Body of pancreas (tissue), 4 donors: ENCODE data around the gene CAMSAP1. TPM values are rescaled to one million over a fixed set of nuclear protein-coding genes. Genes with fewer than 3 reads are reported as not detected.

Experiments used
- ATAC-seq: fragments of 150-250 bp; one replicate; pipeline ENCODE4 v1.9.1; 2016
- DNase-seq, 4 donors: peaks; one replicate each; pipeline ENCODE4 v3.0.0-alpha.2; 2019
- H3K27ac ChIP-seq, 4 donors: fragments of 200-600 bp; sonication (generic); 1 replicate in 3 of 4; 2 replicates in 1 of 4; pipeline versions ENCODE4 v1.5.1 to v1.6.1; 2016 to 2019; ENCODE audit warnings: mild to moderate bottlenecking in 1 of 4, mixed read lengths in 1 of 4, moderate library complexity in 1 of 4
- H3K27me3 ChIP-seq, 2 donors: fragments of 200-600 bp; sonication (generic); one replicate each; pipeline ENCODE4 v1.6.0; 2016; ENCODE audit warnings: mild to moderate bottlenecking in 1 of 2
- H3K36me3 ChIP-seq, 2 donors: fragments of 200-600 bp; sonication (generic); replicated peaks in 1 of 2; 2 replicates each; pipeline ENCODE4 v1.5.1; 2016; ENCODE audit warnings: low read depth in 2 of 2; ENCODE audit not compliant: insufficient read depth in 1 of 2
- H3K4me1 ChIP-seq: fragments of 200-600 bp; sonication (generic); one replicate; pipeline ENCODE4 v1.6.0; 2016
- H3K4me3 ChIP-seq, 2 donors: fragments of 200-600 bp; sonication (generic); 1 replicate in 1 of 2; 2 replicates in 1 of 2; pipeline ENCODE4 v1.5.1; 2016 to 2019
- H3K9me3 ChIP-seq, 3 donors: fragments of 200-600 bp; sonication (generic); 1 replicate in 2 of 3; 2 replicates in 1 of 3; pipeline ENCODE4 v1.5.1; 2016
- POLR2A ChIP-seq, 3 donors: fragments of 450-650 bp; IDR thresholded peaks; one replicate each; pipeline ENCODE4 v1.6.1; 2016; ENCODE audit warnings: antibody characterized with exemption in 3 of 3, mild to moderate bottlenecking in 2 of 3
- WGBS, 2 donors: methylation state at CpG; one replicate each; pipeline ENCODE4 v1.1.5; 2017; 5-methylcytosine and 5-hydroxymethylcytosine counted together
- intact Hi-C: fragments of 100-400 bp; cut with DNase I; formaldehyde crosslinking; loops from one replicate; pipeline ENCODE4 v1.15.1; 2023
- total RNA-seq, 2 donors: library from RNA; depleted of rRNA; stranded (reverse); fragments of >200 nt; gene quantifications; one replicate each; pipeline ENCODE4 v1.1.0, GENCODE V29; 2016
- TF ChIP-seq, protein P1 (sequence below), 7 experiments: fragments of 450-650 bp in 4 of 7; fragments of 200-600 bp in 3 of 7; sonication (generic) in 3 of 7; IDR thresholded peaks; one replicate each; pipeline ENCODE4 v1.5.1; 2016 to 2019; ENCODE audit warnings: antibody characterized with exemption in 7 of 7

The CAMSAP1 gene
- total RNA-seq, 2 donors from 2014 or later: 14.8 to 30.3 TPM

GRCh38 chr9:135774239-135774747 is 133.1 kb downstream of the CAMSAP1 start:
- H3K27ac ChIP-seq: no peak overlapping the region
- no peak overlapping the region for H3K4me3 ChIP-seq
- 68 to 73% methylated on average over 15 of the region's 15 CpGs for WGBS, 2 donors
- H3K27me3 ChIP-seq: no peaks in the 10 kb centered on the region
- H3K36me3 ChIP-seq: no peaks in the 10 kb centered on the region
- H3K9me3 ChIP-seq: no peaks in the 10 kb centered on the region
- TF ChIP-seq POLR2A (IDR thresholded peaks at IDR 0.05): no peak
- TF ChIP-seq, protein P1, sequence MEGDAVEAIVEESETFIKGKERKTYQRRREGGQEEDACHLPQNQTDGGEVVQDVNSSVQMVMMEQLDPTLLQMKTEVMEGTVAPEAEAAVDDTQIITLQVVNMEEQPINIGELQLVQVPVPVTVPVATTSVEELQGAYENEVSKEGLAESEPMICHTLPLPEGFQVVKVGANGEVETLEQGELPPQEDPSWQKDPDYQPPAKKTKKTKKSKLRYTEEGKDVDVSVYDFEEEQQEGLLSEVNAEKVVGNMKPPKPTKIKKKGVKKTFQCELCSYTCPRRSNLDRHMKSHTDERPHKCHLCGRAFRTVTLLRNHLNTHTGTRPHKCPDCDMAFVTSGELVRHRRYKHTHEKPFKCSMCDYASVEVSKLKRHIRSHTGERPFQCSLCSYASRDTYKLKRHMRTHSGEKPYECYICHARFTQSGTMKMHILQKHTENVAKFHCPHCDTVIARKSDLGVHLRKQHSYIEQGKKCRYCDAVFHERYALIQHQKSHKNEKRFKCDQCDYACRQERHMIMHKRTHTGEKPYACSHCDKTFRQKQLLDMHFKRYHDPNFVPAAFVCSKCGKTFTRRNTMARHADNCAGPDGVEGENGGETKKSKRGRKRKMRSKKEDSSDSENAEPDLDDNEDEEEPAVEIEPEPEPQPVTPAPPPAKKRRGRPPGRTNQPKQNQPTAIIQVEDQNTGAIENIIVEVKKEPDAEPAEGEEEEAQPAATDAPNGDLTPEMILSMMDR (IDR thresholded peaks at IDR 0.05): no peak
- DNase-seq (no peak), ATAC-seq (no peak)
- no peaks in the 10 kb centered on the region for H3K4me1 ChIP-seq
- intact Hi-C loops: no loop called here

DNA sequence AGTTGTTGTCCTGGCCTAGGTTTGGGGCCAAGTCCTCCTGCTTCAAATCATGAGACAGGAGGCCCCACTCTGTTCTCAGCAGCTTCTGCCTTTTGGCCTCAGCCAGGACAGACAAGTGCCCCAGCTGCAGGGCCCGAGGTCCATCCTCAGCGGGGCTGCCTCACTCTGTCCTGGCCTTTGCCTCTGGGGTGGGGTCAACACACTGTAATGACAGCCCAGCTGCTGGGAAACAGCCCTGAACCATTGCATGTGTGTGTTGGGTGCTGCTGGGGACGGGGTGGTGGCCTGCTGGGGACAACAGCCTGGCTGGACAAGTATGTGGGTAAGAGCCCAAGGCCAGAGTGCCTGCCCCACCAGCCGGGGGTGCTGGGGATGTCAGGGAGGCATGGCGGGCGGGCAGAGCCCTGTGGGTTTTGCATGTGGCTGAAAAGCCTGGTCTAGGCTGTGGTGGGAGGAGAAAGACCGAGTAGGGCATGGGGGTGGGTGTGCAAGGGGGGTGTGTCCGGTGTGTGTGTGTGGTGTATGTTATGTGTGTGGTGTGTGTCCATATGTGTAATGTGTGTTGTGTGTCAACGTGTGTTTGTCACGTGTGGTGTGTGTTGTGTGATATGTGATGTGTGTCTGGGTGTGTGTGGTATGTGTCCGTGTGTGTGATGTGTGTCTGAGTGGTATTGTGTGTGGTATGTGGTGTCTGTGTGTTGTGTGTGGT is 133.7 kb downstream of the CAMSAP1 start:
- H3K36me3 ChIP-seq: no peaks in the 10 kb centered on the region
- H3K27ac ChIP-seq: no peak overlapping the region
- intact Hi-C loops: no loop called here
- no peaks in the 10 kb centered on the region for H3K27me3 ChIP-seq
- H3K9me3 ChIP-seq: no peaks in the 10 kb centered on the region
- no peaks in the 10 kb centered on the region for H3K4me1 ChIP-seq
- 70 to 71% methylated on average over 9 to 10 of the region's 11 CpGs for WGBS, 2 donors
- ATAC-seq (no peak), DNase-seq (no peak)
- TF ChIP-seq, protein P1 (IDR thresholded peaks at IDR 0.05): no peak
- no peak for TF ChIP-seq POLR2A (IDR thresholded peaks at IDR 0.05)
- H3K4me3 ChIP-seq: no peak overlapping the region

DNA sequence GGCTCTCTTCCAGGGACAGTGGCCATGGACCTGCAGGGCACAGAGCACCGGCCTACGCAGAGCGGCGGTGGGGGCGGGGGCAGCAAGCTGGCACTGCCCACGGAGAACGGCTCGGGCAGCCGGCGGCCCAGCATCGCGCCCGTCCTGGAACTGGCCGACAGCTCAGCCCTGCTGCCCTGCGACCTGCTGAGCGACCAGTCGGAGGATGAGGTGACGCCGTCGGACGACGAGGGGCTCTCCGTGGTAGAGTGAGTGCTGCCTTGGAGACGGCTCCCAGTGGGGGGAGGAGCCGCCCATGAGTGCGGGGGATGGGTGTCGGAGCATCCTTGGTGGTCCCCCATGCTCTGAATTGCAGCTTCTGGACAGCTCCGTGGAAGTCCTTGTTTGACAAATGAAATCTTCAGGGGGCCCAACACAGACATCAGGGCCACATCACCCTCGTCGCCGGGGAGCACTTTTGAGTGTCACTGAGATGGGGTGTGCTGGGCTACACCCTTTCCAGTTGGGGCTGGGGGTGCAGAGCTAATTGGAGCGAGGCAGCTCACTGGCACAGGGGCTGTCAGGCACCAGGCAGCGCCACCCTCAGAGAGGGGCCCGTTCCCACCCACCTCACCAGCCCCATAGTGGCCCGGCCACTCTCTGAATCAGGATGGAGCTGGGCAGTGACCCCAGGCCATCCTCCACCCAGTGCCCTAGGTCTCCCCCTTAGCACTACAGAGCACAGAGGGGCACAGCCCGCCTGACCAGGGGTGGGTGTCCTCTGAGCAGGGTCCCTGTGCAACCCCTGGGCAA is 134.4 kb downstream of the CAMSAP1 start:
- H3K27me3 ChIP-seq: no peaks in the 10 kb centered on the region
- no peak for ATAC-seq
- WGBS, 2 donors: 59 to 80% methylated on average over 3 to 17 of the region's 36 CpGs
- intact Hi-C loops: no loop called here
- H3K9me3 ChIP-seq: no peaks in the 10 kb centered on the region
- H3K27ac ChIP-seq: no peak overlapping the region
- no peak for DNase-seq
- no peaks in the 10 kb centered on the region for H3K36me3 ChIP-seq
- no peaks in the 10 kb centered on the region for H3K4me1 ChIP-seq
- TF ChIP-seq, protein P1 (IDR thresholded peaks at IDR 0.05): no peak
- no peak for TF ChIP-seq POLR2A (IDR thresholded peaks at IDR 0.05)
- H3K4me3 ChIP-seq: no peak overlapping the region

- 85 to 87% methylated on average over 3 to 13 of the region's 13 CpGs for WGBS, 2 donors
- Histone ChIP-seq H3K27me3 (no peaks in the 10 kb centered on the region), H3K27ac (no peak overlapping the region), H3K36me3 (no peaks in the 10 kb centered on the region), H3K9me3 (no peaks in the 10 kb centered on the region), H3K4me3 (no peak overlapping the region), H3K4me1 (no peaks in the 10 kb centered on the region)
- no peak for ATAC-seq
- TF ChIP-seq POLR2A (IDR thresholded peaks at IDR 0.05): no peak
- TF ChIP-seq, protein P1 (IDR thresholded peaks at IDR 0.05): no peak
- no peak for DNase-seq
- intact Hi-C loops: no loop called here
These were observed 135.2 kb downstream of the CAMSAP1 start for GRCh38 chr9:135772056-135772646.
